HepG2 (cell line): Measurements from ENCODE around the gene KLHL17. TPM values are rescaled to one million over a fixed set of nuclear protein-coding genes. Genes with fewer than 3 reads are reported as not detected.

Experiments
- ARID5B ChIP-seq: IDR thresholded peaks from 2 replicates; pipeline ENCODE4 v1.4.0; 2020; ENCODE audit warnings: mild to moderate bottlenecking, missing genetic modification reagents
- ATF7-NPFF ChIP-seq: sonication (generic); formaldehyde crosslinking; IDR thresholded peaks from 2 replicates; pipeline ENCODE4 v1.8.1; 2023; ENCODE audit warnings: mild to moderate bottlenecking, low read depth, missing genetic modification reagents, moderate library complexity
- DBP ChIP-seq: sonication (generic); formaldehyde crosslinking; IDR thresholded peaks from 2 replicates; pipeline ENCODE4 v1.4.0; 2020; ENCODE audit warnings: missing genetic modification reagents; ENCODE audit errors: not compliant biosample characterization
- ESRRA ChIP-seq: sonication (generic); formaldehyde crosslinking; IDR thresholded peaks from 2 replicates; pipeline ENCODE4 v1.5.1; 2020; ENCODE audit warnings: mild to moderate bottlenecking, low read depth, missing genetic modification reagents
- GMEB2 ChIP-seq: IDR thresholded peaks from 2 replicates; pipeline ENCODE4 v1.6.1; 2016; ENCODE audit warnings: missing biosample characterization, missing genetic modification reagents, low read depth
- HNF4A ChIP-seq: sonication (generic); formaldehyde crosslinking; IDR thresholded peaks from 2 replicates; pipeline ENCODE4 v1.4.0; 2020; ENCODE audit warnings: missing genetic modification reagents
- HNRNPLL ChIP-seq: fragments of 200-400 bp; formaldehyde crosslinking; IDR thresholded peaks from 2 replicates; pipeline ENCODE4 v1.6.1; 2017; ENCODE audit warnings: mild to moderate bottlenecking, low read depth, low read length; ENCODE audit not compliant: poor library complexity, severe bottlenecking
- KAT8 ChIP-seq: IDR thresholded peaks from 2 replicates; pipeline ENCODE4 v1.6.1; 2016; ENCODE audit warnings: missing genetic modification reagents, missing compliant biosample characterization
- MIER2 ChIP-seq: IDR thresholded peaks from 2 replicates; pipeline ENCODE4 v1.6.1; 2016; ENCODE audit warnings: missing biosample characterization, missing genetic modification reagents
- MTA1 ChIP-seq: sonication (generic); formaldehyde crosslinking; IDR thresholded peaks from 2 replicates; pipeline ENCODE4 v1.4.0; 2020; ENCODE audit warnings: missing genetic modification reagents, mild to moderate bottlenecking, borderline replicate concordance
- POGK ChIP-seq: sonication (generic); formaldehyde crosslinking; conservative IDR thresholded peaks from 2 replicates; pipeline ENCODE4 v1.8.0; 2022; ENCODE audit warnings: mild to moderate bottlenecking, moderate library complexity, missing genetic modification reagents
- SALL1 ChIP-seq: sonication (generic); formaldehyde crosslinking; IDR thresholded peaks from 2 replicates; pipeline ENCODE4 v1.8.0; 2022; ENCODE audit warnings: mild to moderate bottlenecking, missing genetic modification reagents
- UBTF ChIP-seq: sonication (generic); formaldehyde crosslinking; IDR thresholded peaks from 2 replicates; pipeline ENCODE4 v1.4.0; 2020; ENCODE audit warnings: mild to moderate bottlenecking, missing genetic modification reagents
- ZFX ChIP-seq: sonication (generic); formaldehyde crosslinking; IDR thresholded peaks from 2 replicates; pipeline ENCODE4 v1.4.0; 2020; ENCODE audit warnings: mild to moderate bottlenecking, low read depth, missing genetic modification reagents, moderate library complexity
- ZNF749 ChIP-seq: sonication (generic); formaldehyde crosslinking; IDR thresholded peaks from 2 replicates; pipeline ENCODE4 v1.8.0; 2022; ENCODE audit warnings: mild to moderate bottlenecking, missing genetic modification reagents, moderate library complexity, borderline replicate concordance
- ZNF781 ChIP-seq: sonication (generic); formaldehyde crosslinking; IDR thresholded peaks from 2 replicates; pipeline ENCODE4 v1.5.1; 2020; ENCODE audit warnings: borderline replicate concordance, mild to moderate bottlenecking, missing genetic modification reagents; ENCODE audit errors: not compliant biosample characterization
- polyA plus RNA-seq, 8 experiments: library from polyadenylated mRNA; depleted of rRNA in 3 of 8; stranded (reverse) in 7 of 8; unstranded in 1 of 8; fragments of >200 nt; fragmentation: Illumina TruSeq in 4 of 8; extraction: Trizol in 4 of 8; gene quantifications; 2 replicates each; pipeline versions ENCODE4 v1.2.1 to v1.2.3, GENCODE V29; 2011 to 2016; ENCODE audit warnings: low read depth in 4 of 8, missing spikeins in 1 of 8, mixed read lengths in 1 of 8; ENCODE audit not compliant: insufficient read depth in 1 of 8
- total RNA-seq, 5 experiments: library from RNA; depleted of rRNA; stranded (reverse); fragments of >200 nt; fragmentation: Illumina TruSeq; extraction: Trizol; gene quantifications; 2 replicates each; pipeline ENCODE4 v1.2.3, GENCODE V29; 2016; ENCODE audit warnings: low read depth in 1 of 5

KLHL17 gene
- total and polyA plus RNA-seq, 2 of the 13 experiments (the other 11 are each of a cell fraction or from before 2014, with no cell fraction given) = 9.3 to 24.7 TPM

- TF ChIP-seq GMEB2 (no peak), KAT8 (CRISPR knock-in tag) (no peak), ZFX (no peak), HNRNPLL (peak; percentile 31), MTA1 (CRISPR knock-in tag) (0 out of 2 replicates have a peak, but pooled peaks have one; percentile 20), UBTF (peak; percentile 70; the same call in 1 of the 2 replicates), POGK (CRISPR knock-in tag) (0 out of 2 replicates have a peak, but pooled peaks have one; percentile 34), HNF4A (CRISPR knock-in tag) (no peak), ZNF749 (CRISPR knock-in tag) (peak; percentile 23; the same call in 1 of the 2 replicates), DBP (CRISPR knock-in tag) (peak; percentile 36), ZNF781 (CRISPR knock-in tag) (no peak), ARID5B (CRISPR knock-in tag) (0 out of 2 replicates have a peak, but pooled peaks have one; percentile 6), MIER2 (no peak), SALL1 (peak; percentile 48; the same call in 1 of the 2 replicates), ESRRA (CRISPR knock-in tag) (0 out of 2 replicates have a peak, but pooled peaks have one; percentile 14), ATF7-NPFF (CRISPR knock-in tag) (peak; percentile 52; the same call in 1 of the 2 replicates)
These were observed 38.8 kb downstream of the KLHL17 start (continued) for GRCh38 chr1:998995-999724.
